Psoas muscle (tissue), 8 donors: ENCODE measurements around the gene CCDC30. TPM values are rescaled to one million over a fixed set of nuclear protein-coding genes. Genes with fewer than 3 reads are reported as not detected.

Source experiments
- ATAC-seq, 4 donors: fragments of 200-7000 bp; cut with Tn5 transposase; one replicate each; pipeline ENCODE4 v1.9.1; 2020; ENCODE audit warnings: moderate library complexity in 3 of 4, mild to moderate bottlenecking in 2 of 4
- DNase-seq, 2 donors: peaks; one replicate each; pipeline ENCODE4 v3.0.0-alpha.2; 2020
- H3K27ac ChIP-seq: fragments of 200-600 bp; one replicate; pipeline ENCODE4 v1.8.0; 2022
- H3K27me3 ChIP-seq, 3 donors: fragments of 200-600 bp in 1 of 3; one replicate each; pipeline versions ENCODE4 v1.6.1 to v1.8.0; 2013 to 2022; ENCODE audit warnings: low read length in 2 of 3, mild to moderate bottlenecking in 2 of 3, moderate library complexity in 1 of 3; ENCODE audit not compliant: insufficient read depth in 3 of 3
- H3K36me3 ChIP-seq, 2 donors: fragments of 200-600 bp in 1 of 2; one replicate each; pipeline versions ENCODE4 v1.6.1 to v1.8.0; 2013 to 2022; ENCODE audit warnings: low read depth in 1 of 2, mild to moderate bottlenecking in 1 of 2, moderate library complexity in 1 of 2; ENCODE audit not compliant: insufficient read depth in 1 of 2
- H3K4me1 ChIP-seq: fragments of 200-600 bp; one replicate; pipeline ENCODE4 v1.8.0; 2022
- H3K4me3 ChIP-seq: fragments of 200-600 bp; one replicate; pipeline ENCODE4 v1.8.0; 2022; ENCODE audit warnings: mild to moderate bottlenecking
- H3K9me3 ChIP-seq: fragments of 200-600 bp; one replicate; pipeline ENCODE4 v1.8.0; 2022
- WGBS, 3 donors: extraction: QIAGEN DNeasy Blood & Tissue Kit; methylation state at CpG; one replicate each; pipeline versions ENCODE4 v1.1.6 to v1.1.7; 2013; 5-methylcytosine and 5-hydroxymethylcytosine counted together
- intact Hi-C, 2 donors: fragments of 100-400 bp; cut with DNase I; formaldehyde crosslinking; loops; one replicate each; pipeline versions ENCODE4 v1.11.0 to v1.14.2; 2022
- polyA plus RNA-seq, 3 donors: library from polyadenylated mRNA; stranded (reverse); fragments of 200-250 nt; gene quantifications; one replicate each; pipeline ENCODE4 v1.2.3, GENCODE V29; 2013
- total RNA-seq, 4 donors: library from RNA; stranded (reverse); fragmentation: NEBNext Ultra II Directional in 2 of 4; extraction: Animal tissue kit (Norgen Biotek cat#: 25700) in 2 of 4; gene quantifications; one replicate each; pipeline versions ENCODE4 v1.2.1 to v1.2.4, GENCODE V29; 2021 to 2023
- TF ChIP-seq, protein P1 (sequence below): fragments of 200-600 bp; IDR thresholded peaks from one replicate; pipeline ENCODE4 v1.8.0; 2022; ENCODE audit warnings: antibody characterized with exemption
- donor health status: healthy with polysubstance abuse.
- donor health status: DM: no; HTN: no; CAD: no; lungs with moderate emphysema.
- donor health status: Bipolar disorder and iron deficiency.
- donor health status: healthy.
- donor health status: DM: yes; HTN: yes; CAD: no.
- donor health status: DM: no; HTN: no; CAD: no.
- donor health status: DM: no; HTN: no; CAD: no.
- donor health status: DM: yes; HTN: yes; CAD: no.

Gene CCDC30
- total and polyA plus RNA-seq, 7 donors, result 0.39 to 1.2 (median 0.92) TPM

DNA sequence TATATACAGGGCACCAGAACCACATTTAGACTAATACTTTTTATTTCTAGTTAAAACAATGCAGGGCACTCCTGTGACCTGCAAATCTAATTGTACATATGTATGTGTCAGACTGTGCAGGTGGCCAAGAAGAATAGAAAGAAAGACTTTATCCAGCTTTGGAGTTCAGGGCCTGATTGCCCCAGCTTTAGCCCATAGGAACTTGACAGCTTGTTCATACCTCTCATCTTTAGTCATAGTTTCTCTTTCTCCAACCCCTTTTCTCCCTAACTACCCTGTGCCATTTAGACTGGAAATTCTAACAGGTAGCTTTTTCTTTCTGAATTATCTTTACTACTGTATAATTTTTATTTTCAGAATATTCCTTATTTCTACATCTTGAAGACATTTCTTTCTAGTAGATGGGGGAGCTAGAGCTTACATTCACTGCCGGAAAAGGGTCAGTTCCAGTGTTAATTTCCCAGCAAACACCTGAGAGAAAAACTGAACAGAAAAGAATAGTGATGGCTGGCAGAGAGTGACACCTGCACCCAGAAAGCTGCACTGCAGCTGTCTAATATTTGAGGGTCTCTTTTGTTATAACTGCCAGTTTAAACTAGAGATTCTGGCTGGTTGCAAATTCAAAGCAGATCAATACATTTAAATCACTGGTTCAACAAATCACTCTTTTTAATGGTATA, 227.5 kb downstream of the CCDC30 start:
- H3K27me3 ChIP-seq, result no peaks in the 10 kb centered on the region
- H3K4me3 ChIP-seq, result no peak overlapping the region
- no peak overlapping the region for H3K27ac ChIP-seq
- no peak for ATAC-seq
- no peaks in the 10 kb centered on the region for H3K9me3 ChIP-seq
- DNase-seq, result no peak
- H3K36me3 ChIP-seq, result peaks cover 3 to 18% of the 10 kb centered on the region in 2 donors
- peaks cover 82% of the 10 kb centered on the region for H3K4me1 ChIP-seq
- TF ChIP-seq, protein P1, sequence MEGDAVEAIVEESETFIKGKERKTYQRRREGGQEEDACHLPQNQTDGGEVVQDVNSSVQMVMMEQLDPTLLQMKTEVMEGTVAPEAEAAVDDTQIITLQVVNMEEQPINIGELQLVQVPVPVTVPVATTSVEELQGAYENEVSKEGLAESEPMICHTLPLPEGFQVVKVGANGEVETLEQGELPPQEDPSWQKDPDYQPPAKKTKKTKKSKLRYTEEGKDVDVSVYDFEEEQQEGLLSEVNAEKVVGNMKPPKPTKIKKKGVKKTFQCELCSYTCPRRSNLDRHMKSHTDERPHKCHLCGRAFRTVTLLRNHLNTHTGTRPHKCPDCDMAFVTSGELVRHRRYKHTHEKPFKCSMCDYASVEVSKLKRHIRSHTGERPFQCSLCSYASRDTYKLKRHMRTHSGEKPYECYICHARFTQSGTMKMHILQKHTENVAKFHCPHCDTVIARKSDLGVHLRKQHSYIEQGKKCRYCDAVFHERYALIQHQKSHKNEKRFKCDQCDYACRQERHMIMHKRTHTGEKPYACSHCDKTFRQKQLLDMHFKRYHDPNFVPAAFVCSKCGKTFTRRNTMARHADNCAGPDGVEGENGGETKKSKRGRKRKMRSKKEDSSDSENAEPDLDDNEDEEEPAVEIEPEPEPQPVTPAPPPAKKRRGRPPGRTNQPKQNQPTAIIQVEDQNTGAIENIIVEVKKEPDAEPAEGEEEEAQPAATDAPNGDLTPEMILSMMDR, result no peak
- WGBS, 3 donors, result 78 to 92% (median 89%) methylated on average over 1 of the region's 1 CpG
- intact Hi-C loops, result no loop called here

DNA sequence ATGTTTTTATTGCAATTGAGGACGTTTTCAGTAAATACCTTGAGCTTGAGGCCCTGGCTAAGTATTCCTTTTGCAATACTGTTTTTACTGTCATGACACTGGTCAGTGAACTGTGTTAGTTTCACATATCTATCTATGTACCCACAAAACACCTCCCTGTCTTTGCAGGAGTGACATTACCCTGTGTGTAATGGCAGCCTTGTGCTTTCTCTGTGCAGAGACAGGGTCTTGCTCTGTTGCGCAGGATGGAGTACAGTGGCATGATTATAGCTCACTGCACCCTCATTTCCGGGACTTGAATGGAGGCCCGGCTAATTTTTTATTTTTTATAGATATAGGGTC, 228.0 kb downstream of the CCDC30 start:
- peaks cover 77% of the 10 kb centered on the region for H3K4me1 ChIP-seq
- no peaks in the 10 kb centered on the region for H3K27me3 ChIP-seq
- intact Hi-C loops, result no loop called here

DNA sequence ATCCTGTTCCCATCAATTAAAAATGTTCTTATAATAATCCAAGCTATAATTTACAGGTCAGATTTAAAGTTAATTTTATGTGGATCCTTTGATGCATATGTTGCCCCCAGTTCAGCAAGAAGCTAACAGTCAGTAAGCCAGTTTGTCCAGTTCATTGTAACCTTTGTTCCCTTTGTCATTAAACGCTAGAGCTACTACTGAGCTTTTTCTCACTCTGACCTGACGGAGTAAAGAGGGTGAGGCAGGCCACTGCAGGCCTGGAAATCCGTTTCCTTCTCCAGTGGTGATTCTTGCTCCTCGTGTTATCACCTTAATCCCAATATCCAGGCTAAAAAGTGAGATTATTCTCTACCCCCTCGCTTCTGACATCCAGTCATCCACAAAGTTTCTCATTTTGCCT, 229.4 kb downstream of the CCDC30 start:
- H3K27me3 ChIP-seq, result no peaks in the 10 kb centered on the region
- no peak overlapping the region for H3K27ac ChIP-seq
- TF ChIP-seq, protein P1, result no peak
- H3K36me3 ChIP-seq, result peaks cover 10 to 37% of the 10 kb centered on the region in 2 donors
- DNase-seq, result no peak
- intact Hi-C loops, result no loop called here
- H3K4me1 ChIP-seq, result peaks cover 64% of the 10 kb centered on the region
- H3K4me3 ChIP-seq, result no peak overlapping the region
- 43 to 70% (median 66%) methylated on average over 5 of the region's 5 CpGs for WGBS, 3 donors
- H3K9me3 ChIP-seq, result no peaks in the 10 kb centered on the region
- ATAC-seq, result no peak

More for the DNA sequence above, 228.0 kb downstream of the CCDC30 start:
- 72 to 84% (median 78%) methylated on average over 4 of the region's 4 CpGs for WGBS, 3 donors
- no peak for ATAC-seq
- TF ChIP-seq, protein P1, result no peak
- DNase-seq, result no peak
- no peak overlapping the region for H3K27ac ChIP-seq
- peaks cover 6 to 24% of the 10 kb centered on the region in 2 donors for H3K36me3 ChIP-seq
- H3K4me3 ChIP-seq, result no peak overlapping the region
- no peaks in the 10 kb centered on the region for H3K9me3 ChIP-seq

DNA sequence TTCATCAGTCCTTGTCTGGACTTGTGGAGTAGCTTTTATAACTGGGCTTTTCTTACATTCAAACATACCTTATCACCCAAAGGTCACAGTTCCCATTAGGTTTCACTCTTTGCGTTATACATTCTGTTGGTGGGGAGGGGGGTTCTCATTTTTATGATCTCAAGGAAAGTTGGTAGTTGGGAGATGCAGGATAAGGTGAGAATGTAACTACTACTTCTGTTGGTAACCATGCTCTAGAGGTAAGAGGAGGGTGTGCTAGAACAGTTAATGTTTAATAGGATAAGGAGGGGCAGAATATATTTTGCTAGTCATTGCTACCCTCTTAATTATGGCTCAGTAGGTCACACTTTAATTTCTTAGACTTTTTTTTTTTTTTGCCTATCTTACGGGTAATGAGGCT, 229.8 kb downstream of the CCDC30 start:
- TF ChIP-seq, protein P1, result no peak
- intact Hi-C loops, result no loop called here
- WGBS, 3 donors, result 76 to 91% (median 81%) methylated on average over 2 of the region's 2 CpGs
- Histone ChIP-seq H3K4me1 (peaks cover 59% of the 10 kb centered on the region), H3K27ac (no peak overlapping the region), H3K36me3 (peaks cover 10 to 41% of the 10 kb centered on the region in 2 donors), H3K4me3 (no peak overlapping the region), H3K27me3 (no peaks in the 10 kb centered on the region), H3K9me3 (no peaks in the 10 kb centered on the region)
- ATAC-seq, result no peak
- no peak for DNase-seq
